Astrocyte (in vitro differentiated cells and primary cell): ENCODE measurements around the gene DEFB126. TPM values are rescaled to one million over a fixed set of nuclear protein-coding genes. Genes with fewer than 3 reads are reported as not detected.

Experiments
- DNase-seq: peaks from one replicate; pipeline ENCODE4 v3.0.0-alpha.2; 2010; ENCODE audit warnings: low read depth
- FAIRE-seq: peaks from 2 replicates; lab custom pipeline; 2011; peaks lifted over from hg19 to GRCh38; lab: Jason Lieb, UNC
- H2AFZ ChIP-seq: 2 replicates; pipeline ENCODE4 v1.6.0; 2012; ENCODE audit warnings: low read depth, low read length, inconsistent platforms
- H3K27ac ChIP-seq: 2 replicates; pipeline ENCODE4 v1.5.1; 2011; ENCODE audit warnings: low read depth, low read length, inconsistent platforms
- H3K27me3 ChIP-seq: 2 replicates; pipeline ENCODE4 v1.6.0; 2011; ENCODE audit warnings: low read length, inconsistent platforms; ENCODE audit not compliant: insufficient read depth
- H3K36me3 ChIP-seq: 2 replicates; pipeline ENCODE4 v1.5.1; 2011; ENCODE audit warnings: low read length, inconsistent platforms; ENCODE audit not compliant: insufficient read depth
- H3K4me1 ChIP-seq: 2 replicates; pipeline ENCODE4 v1.5.1; 2011; ENCODE audit warnings: low read length, inconsistent platforms; ENCODE audit not compliant: insufficient read depth
- H3K4me2 ChIP-seq: 2 replicates; pipeline ENCODE4 v1.6.0; 2012; ENCODE audit warnings: low read length, inconsistent platforms
- H3K4me3 ChIP-seq: 2 replicates; pipeline ENCODE4 v1.5.1; 2011; ENCODE audit warnings: low read depth, mild to moderate bottlenecking, low read length, inconsistent platforms; ENCODE audit not compliant: insufficient read depth
- H3K79me2 ChIP-seq: 2 replicates; pipeline ENCODE4 v1.6.0; 2012; ENCODE audit warnings: mild to moderate bottlenecking, low read length, inconsistent platforms; ENCODE audit not compliant: insufficient read depth
- H3K9ac ChIP-seq: 2 replicates; pipeline ENCODE4 v1.6.0; 2012; ENCODE audit warnings: mild to moderate bottlenecking, low read length, inconsistent platforms
- H3K9me3 ChIP-seq: 2 replicates; pipeline ENCODE4 v1.5.1; 2012; ENCODE audit warnings: low read depth, mild to moderate bottlenecking, low read length, inconsistent platforms; ENCODE audit not compliant: insufficient read depth
- H4K20me1 ChIP-seq: 2 replicates; pipeline ENCODE4 v1.6.0; 2012; ENCODE audit warnings: low read length, inconsistent platforms; ENCODE audit not compliant: insufficient read depth
- H3K27ac Mint-ChIP-seq: one replicate; pipeline ENCODE4 v1.8.0; 2021; ENCODE audit warnings: mild to moderate bottlenecking, mixed read lengths; ENCODE audit not compliant: unreplicated experiment
- H3K27me3 Mint-ChIP-seq: one replicate; pipeline ENCODE4 v1.8.0; 2021; ENCODE audit warnings: low read depth, mixed read lengths; ENCODE audit not compliant: unreplicated experiment
- H3K36me3 Mint-ChIP-seq: one replicate; pipeline ENCODE4 v1.8.0; 2021; ENCODE audit warnings: low read depth, mixed read lengths; ENCODE audit not compliant: unreplicated experiment
- H3K4me1 Mint-ChIP-seq: one replicate; pipeline ENCODE4 v1.8.0; 2021; ENCODE audit warnings: low read depth, mixed read lengths; ENCODE audit not compliant: unreplicated experiment
- H3K4me3 Mint-ChIP-seq: one replicate; pipeline ENCODE4 v1.8.0; 2021; ENCODE audit warnings: mild to moderate bottlenecking, moderate library complexity, mixed read lengths; ENCODE audit not compliant: unreplicated experiment
- H3K9me3 Mint-ChIP-seq: one replicate; pipeline ENCODE4 v1.8.0; 2021; ENCODE audit warnings: mild to moderate bottlenecking, mixed read lengths; ENCODE audit not compliant: unreplicated experiment
- EZH2 ChIP-seq: IDR thresholded peaks from 2 replicates; pipeline ENCODE4 v1.6.1; 2012; ENCODE audit warnings: mild to moderate bottlenecking, low read length, inconsistent platforms; ENCODE audit not compliant: insufficient read depth
- total RNA-seq: library from RNA; stranded (reverse); gene quantifications from 2 replicates; pipeline ENCODE4 v1.2.1, GENCODE V29; 2021
- TF ChIP-seq, protein P1 (sequence below): IDR thresholded peaks from 2 replicates; pipeline ENCODE4 v1.5.1; 2011; ENCODE audit warnings: low read depth, mild to moderate bottlenecking, inconsistent platforms, low read length, moderate library complexity; ENCODE audit not compliant: insufficient read depth

Gene DEFB126
- total RNA-seq, 1 donor from 2014 or later, result not detected

DNA sequence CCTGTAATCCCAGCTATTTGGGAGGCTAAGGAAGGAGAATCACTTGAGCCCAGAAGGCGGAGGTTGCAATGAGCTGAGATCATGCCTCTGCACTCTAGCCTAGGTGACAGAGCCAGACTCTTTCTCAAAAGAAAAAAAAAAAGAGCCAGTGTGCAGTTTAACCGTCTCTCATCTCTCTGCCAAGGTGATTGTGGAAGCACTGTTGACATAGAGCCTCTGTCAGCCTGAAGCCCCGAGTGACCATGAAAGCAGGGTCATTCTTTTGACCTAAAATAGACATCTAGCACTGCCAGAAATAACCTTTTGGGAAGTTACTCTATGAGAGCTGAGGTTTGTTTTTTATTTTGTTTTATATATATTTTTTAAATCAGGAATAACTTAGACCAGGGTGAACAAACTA, 22.2 kb downstream of the DEFB126 start:
- peaks cover 11% of the 10 kb centered on the region for H3K27me3 Mint-ChIP-seq

GRCh38 chr20:168876-169275, 26.5 kb downstream of the DEFB126 start:
- Histone ChIP-seq H3K27ac (no peak overlapping the region), H3K9ac (no peak overlapping the region), H3K27me3 (no peaks in the 10 kb centered on the region), H3K9me3 (no peaks in the 10 kb centered on the region), H2AFZ (no peak overlapping the region), H3K4me3 (no peak overlapping the region), H3K79me2 (no peaks in the 10 kb centered on the region), H3K4me2 (no peak overlapping the region), H3K36me3 (no peaks in the 10 kb centered on the region), H4K20me1 (no peaks in the 10 kb centered on the region), H3K4me1 (no peaks in the 10 kb centered on the region)
- Mint-ChIP-seq H3K9me3 (no peaks in the 10 kb centered on the region), H3K36me3 (no peaks in the 10 kb centered on the region), H3K4me1 (no peaks in the 10 kb centered on the region), H3K4me3 (no peak overlapping the region), H3K27me3 (peaks cover 4% of the 10 kb centered on the region), H3K27ac (no peak overlapping the region)
- DNase-seq, result no peak
- TF ChIP-seq, protein P1, sequence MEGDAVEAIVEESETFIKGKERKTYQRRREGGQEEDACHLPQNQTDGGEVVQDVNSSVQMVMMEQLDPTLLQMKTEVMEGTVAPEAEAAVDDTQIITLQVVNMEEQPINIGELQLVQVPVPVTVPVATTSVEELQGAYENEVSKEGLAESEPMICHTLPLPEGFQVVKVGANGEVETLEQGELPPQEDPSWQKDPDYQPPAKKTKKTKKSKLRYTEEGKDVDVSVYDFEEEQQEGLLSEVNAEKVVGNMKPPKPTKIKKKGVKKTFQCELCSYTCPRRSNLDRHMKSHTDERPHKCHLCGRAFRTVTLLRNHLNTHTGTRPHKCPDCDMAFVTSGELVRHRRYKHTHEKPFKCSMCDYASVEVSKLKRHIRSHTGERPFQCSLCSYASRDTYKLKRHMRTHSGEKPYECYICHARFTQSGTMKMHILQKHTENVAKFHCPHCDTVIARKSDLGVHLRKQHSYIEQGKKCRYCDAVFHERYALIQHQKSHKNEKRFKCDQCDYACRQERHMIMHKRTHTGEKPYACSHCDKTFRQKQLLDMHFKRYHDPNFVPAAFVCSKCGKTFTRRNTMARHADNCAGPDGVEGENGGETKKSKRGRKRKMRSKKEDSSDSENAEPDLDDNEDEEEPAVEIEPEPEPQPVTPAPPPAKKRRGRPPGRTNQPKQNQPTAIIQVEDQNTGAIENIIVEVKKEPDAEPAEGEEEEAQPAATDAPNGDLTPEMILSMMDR, result no peak
- no peak for TF ChIP-seq EZH2
- no peak for FAIRE-seq

More for the DNA sequence above, 22.2 kb downstream of the DEFB126 start:
- H3K36me3 Mint-ChIP-seq, result no peaks in the 10 kb centered on the region
- Histone ChIP-seq H4K20me1 (no peaks in the 10 kb centered on the region), H3K4me1 (no peaks in the 10 kb centered on the region), H3K9me3 (no peaks in the 10 kb centered on the region), H3K27ac (no peak overlapping the region), H3K4me2 (no peak overlapping the region), H2AFZ (no peak overlapping the region), H3K27me3 (no peaks in the 10 kb centered on the region), H3K79me2 (no peaks in the 10 kb centered on the region), H3K4me3 (no peak overlapping the region), H3K36me3 (no peaks in the 10 kb centered on the region), H3K9ac (no peak overlapping the region)
- no peak overlapping the region for H3K4me3 Mint-ChIP-seq
- H3K4me1 Mint-ChIP-seq, result no peaks in the 10 kb centered on the region
- H3K27ac Mint-ChIP-seq, result no peak overlapping the region
- FAIRE-seq (no peak), DNase-seq (no peak)
- H3K9me3 Mint-ChIP-seq, result peaks cover 2% of the 10 kb centered on the region
- no peak for TF ChIP-seq EZH2
- TF ChIP-seq, protein P1, result no peak

GRCh38 chr20:184288-184687, 41.9 kb downstream of the DEFB126 start:
- Histone ChIP-seq H3K27ac (no peak overlapping the region), H3K9me3 (no peaks in the 10 kb centered on the region), H2AFZ (no peak overlapping the region), H3K27me3 (no peaks in the 10 kb centered on the region), H3K4me2 (no peak overlapping the region), H3K4me1 (no peaks in the 10 kb centered on the region), H4K20me1 (no peaks in the 10 kb centered on the region), H3K36me3 (no peaks in the 10 kb centered on the region), H3K79me2 (no peaks in the 10 kb centered on the region), H3K4me3 (no peak overlapping the region), H3K9ac (no peak overlapping the region)
- Mint-ChIP-seq H3K27me3 (peaks cover 13% of the 10 kb centered on the region), H3K4me3 (no peak overlapping the region), H3K36me3 (no peaks in the 10 kb centered on the region), H3K27ac (no peak overlapping the region), H3K4me1 (no peaks in the 10 kb centered on the region), H3K9me3 (peaks cover 12% of the 10 kb centered on the region)
- TF ChIP-seq EZH2, result no peak
- TF ChIP-seq, protein P1, result no peak
- DNase-seq, result no peak
- FAIRE-seq, result no peak
